ENCODE data around the gene BNC2.

Gene BNC2

GRCh38 chr9:16689351-16689938, 181.0 kb downstream of the BNC2 start:
- H3K4me1 ChIP-seq (ENCODE audit: insufficient read depth, poor library complexity, severe bottlenecking), result no peaks in the 10 kb centered on the region
- H3K27me3 ChIP-seq (ENCODE audit: insufficient read depth, poor library complexity, severe bottlenecking), result no peaks in the 10 kb centered on the region
- no peak for TF ChIP-seq CTCF (IDR thresholded peaks at IDR 0.05; ENCODE audit: poor library complexity, severe bottlenecking)
- DNase-seq (ENCODE audit: low spot score) (no peak), ATAC-seq (ENCODE audit: low read depth) (no peak)
- no peak overlapping the region for H3K27ac ChIP-seq (ENCODE audit: poor library complexity, severe bottlenecking)
- H3K36me3 ChIP-seq (ENCODE audit: low read depth), result no peaks in the 10 kb centered on the region
- H3K4me3 ChIP-seq (ENCODE audit: severe bottlenecking), result no peak overlapping the region
- H3K9me3 ChIP-seq (ENCODE audit: severe bottlenecking), result no peaks in the 10 kb centered on the region

GRCh38 chr9:16688814-16689213, 181.7 kb downstream of the BNC2 start:
- Histone ChIP-seq H3K4me1 (ENCODE audit: insufficient read depth, poor library complexity, severe bottlenecking) (no peaks in the 10 kb centered on the region), H3K9me3 (ENCODE audit: severe bottlenecking) (no peaks in the 10 kb centered on the region), H3K27me3 (ENCODE audit: insufficient read depth, poor library complexity, severe bottlenecking) (no peaks in the 10 kb centered on the region), H3K27ac (ENCODE audit: poor library complexity, severe bottlenecking) (no peak overlapping the region), H3K4me3 (ENCODE audit: severe bottlenecking) (no peak overlapping the region), H3K36me3 (ENCODE audit: low read depth) (no peaks in the 10 kb centered on the region)
- no peak for TF ChIP-seq CTCF (IDR thresholded peaks at IDR 0.05; ENCODE audit: poor library complexity, severe bottlenecking)
- ATAC-seq (ENCODE audit: low read depth) (no peak), DNase-seq (ENCODE audit: low spot score) (no peak)

DNA sequence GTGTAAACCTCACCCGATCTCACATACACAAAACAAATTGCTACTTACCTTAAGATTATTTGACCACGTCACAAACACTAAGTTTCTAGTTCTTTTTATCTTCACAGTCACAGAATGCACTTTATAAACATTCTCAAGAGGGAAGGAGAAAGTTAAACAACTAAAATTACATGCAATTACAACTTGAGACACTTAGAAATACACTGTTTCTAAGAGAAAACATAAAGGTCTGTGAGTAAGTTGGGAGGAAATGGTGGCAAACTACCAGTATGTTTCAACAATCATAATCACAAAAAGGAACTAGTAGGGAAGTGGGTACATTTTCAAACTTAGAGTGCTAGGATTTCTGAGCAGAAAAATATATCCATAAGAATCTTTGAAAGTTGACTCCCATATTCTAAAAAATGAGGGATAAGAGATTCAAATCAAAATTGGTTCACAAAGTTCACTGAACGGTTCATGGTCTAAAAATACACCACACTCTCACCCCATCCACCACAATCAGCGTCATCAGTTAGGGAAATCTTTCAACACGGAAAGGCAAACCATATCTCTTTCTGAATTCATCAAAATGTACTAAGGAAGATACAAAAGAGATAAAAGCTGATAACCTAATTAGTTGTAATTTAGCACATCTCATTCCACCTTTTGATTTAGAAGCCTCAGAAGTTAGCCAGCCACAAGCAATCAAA, 182.6 kb downstream of the BNC2 start:
- ATAC-seq (ENCODE audit: low read depth) (no peak), DNase-seq (ENCODE audit: low spot score) (no peak)
- Histone ChIP-seq H3K27me3 (ENCODE audit: insufficient read depth, poor library complexity, severe bottlenecking) (no peaks in the 10 kb centered on the region), H3K4me1 (ENCODE audit: insufficient read depth, poor library complexity, severe bottlenecking) (no peaks in the 10 kb centered on the region), H3K4me3 (ENCODE audit: severe bottlenecking) (no peak overlapping the region), H3K36me3 (ENCODE audit: low read depth) (no peaks in the 10 kb centered on the region), H3K9me3 (ENCODE audit: severe bottlenecking) (no peaks in the 10 kb centered on the region), H3K27ac (ENCODE audit: poor library complexity, severe bottlenecking) (no peak overlapping the region)
- TF ChIP-seq CTCF (IDR thresholded peaks at IDR 0.05; ENCODE audit: poor library complexity, severe bottlenecking), result no peak

DNA sequence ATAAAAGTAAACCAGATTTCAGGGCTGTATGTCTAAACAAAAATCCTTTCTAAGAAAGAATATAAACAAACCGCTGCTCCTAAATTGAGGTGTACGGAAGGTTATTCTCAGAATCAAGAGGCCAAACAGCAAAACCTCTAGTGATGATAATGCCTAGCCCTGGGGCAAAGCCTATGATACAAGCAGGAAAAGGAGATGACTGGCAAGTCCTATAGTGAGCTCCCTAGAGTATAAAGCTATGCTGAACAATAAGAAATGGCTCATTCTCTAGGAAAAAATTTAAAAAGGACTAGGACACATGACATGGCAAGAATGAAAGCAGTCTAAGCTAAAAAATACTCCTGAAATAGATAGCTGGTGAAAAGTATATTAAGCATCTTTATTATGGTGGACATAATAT, 187.1 kb downstream of the BNC2 start:
- H3K4me3 ChIP-seq (ENCODE audit: severe bottlenecking), result no peak overlapping the region
- DNase-seq (ENCODE audit: low spot score), result no peak
- H3K4me1 ChIP-seq (ENCODE audit: insufficient read depth, poor library complexity, severe bottlenecking), result no peaks in the 10 kb centered on the region
- H3K27me3 ChIP-seq (ENCODE audit: insufficient read depth, poor library complexity, severe bottlenecking), result no peaks in the 10 kb centered on the region
- H3K36me3 ChIP-seq (ENCODE audit: low read depth), result no peaks in the 10 kb centered on the region
- H3K9me3 ChIP-seq (ENCODE audit: severe bottlenecking), result no peaks in the 10 kb centered on the region
- H3K27ac ChIP-seq (ENCODE audit: poor library complexity, severe bottlenecking), result no peak overlapping the region
- ATAC-seq (ENCODE audit: low read depth), result no peak
- no peak for TF ChIP-seq CTCF (IDR thresholded peaks at IDR 0.05; ENCODE audit: poor library complexity, severe bottlenecking)

DNA sequence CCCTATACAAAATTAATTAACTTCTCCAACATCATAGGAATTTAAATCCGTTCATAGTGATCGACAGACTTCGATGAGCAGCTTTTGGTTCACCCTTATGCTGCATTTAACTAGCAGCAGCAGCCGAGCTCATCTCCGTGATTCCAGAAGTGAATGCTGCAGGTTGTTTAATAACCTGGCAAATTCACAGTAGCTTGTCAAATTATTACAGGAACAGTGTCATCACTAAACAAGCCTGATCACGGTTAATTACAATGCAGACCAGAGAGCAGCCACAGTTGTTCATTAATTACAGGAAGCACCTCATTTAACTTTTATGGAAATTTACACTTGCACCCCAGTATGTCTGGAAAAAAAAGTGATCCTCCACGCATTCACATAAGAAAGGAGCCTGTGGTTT, 188.2 kb downstream of the BNC2 start:
- no peak for ATAC-seq (ENCODE audit: low read depth)
- Histone ChIP-seq H3K27ac (ENCODE audit: poor library complexity, severe bottlenecking) (no peak overlapping the region), H3K27me3 (ENCODE audit: insufficient read depth, poor library complexity, severe bottlenecking) (no peaks in the 10 kb centered on the region), H3K36me3 (ENCODE audit: low read depth) (no peaks in the 10 kb centered on the region), H3K4me3 (ENCODE audit: severe bottlenecking) (no peak overlapping the region), H3K9me3 (ENCODE audit: severe bottlenecking) (no peaks in the 10 kb centered on the region), H3K4me1 (ENCODE audit: insufficient read depth, poor library complexity, severe bottlenecking) (no peaks in the 10 kb centered on the region)
- no peak for DNase-seq (ENCODE audit: low spot score)
- no peak for TF ChIP-seq CTCF (IDR thresholded peaks at IDR 0.05; ENCODE audit: poor library complexity, severe bottlenecking)

All from RWPE2 (cell line).